Lung (tissue), 12 donors: ENCODE data around the gene RNF220. TPM values are rescaled to one million over a fixed set of nuclear protein-coding genes. Genes with fewer than 3 reads are reported as not detected.
A peak's percentile ranks its signal among the peaks of the same experiment; 100 is the strongest.

Experiments used
- ATAC-seq: fragments of 200-7000 bp; cut with Tn5 transposase; one replicate; pipeline ENCODE4 v1.9.1; 2020; ENCODE audit warnings: moderate number of reproducible peaks; ENCODE audit not compliant: insufficient read depth, low FRiP score
- DNase-seq, 3 donors: peaks; one replicate each; pipeline ENCODE4 v3.0.0-alpha.2; 2013 to 2017
- H3K27ac ChIP-seq, 2 donors: one replicate each; pipeline ENCODE4 v1.5.1; 2013; ENCODE audit warnings: mild to moderate bottlenecking in 2 of 2, moderate library complexity in 2 of 2, control low read depth in 1 of 2, inconsistent platforms in 1 of 2, low read depth in 1 of 2, low read length in 1 of 2
- H3K27me3 ChIP-seq, 3 donors: one replicate each; pipeline ENCODE4 v1.5.1; 2013; ENCODE audit warnings: low read length in 2 of 3; ENCODE audit not compliant: control insufficient read depth in 3 of 3, insufficient read depth in 3 of 3
- H3K36me3 ChIP-seq, 4 donors: one replicate each; pipeline ENCODE4 v1.5.1; 2013; ENCODE audit warnings: low read length in 4 of 4, mild to moderate bottlenecking in 1 of 4, moderate library complexity in 1 of 4; ENCODE audit not compliant: control insufficient read depth in 4 of 4, insufficient read depth in 4 of 4
- H3K4me1 ChIP-seq, 5 donors: one replicate each; pipeline ENCODE4 v1.5.1; 2013; ENCODE audit warnings: low read length in 5 of 5, mild to moderate bottlenecking in 2 of 5, moderate library complexity in 1 of 5; ENCODE audit not compliant: control insufficient read depth in 5 of 5, insufficient read depth in 5 of 5
- H3K4me3 ChIP-seq: one replicate; pipeline ENCODE4 v1.5.1; 2013; ENCODE audit warnings: mild to moderate bottlenecking, control low read depth, moderate library complexity
- H3K9ac ChIP-seq, 2 donors: one replicate each; pipeline ENCODE4 v1.5.1; 2013; ENCODE audit warnings: low read length in 2 of 2, control low read depth in 1 of 2; ENCODE audit not compliant: insufficient read depth in 1 of 2
- H3K9me3 ChIP-seq, 4 donors: one replicate each; pipeline ENCODE4 v1.5.1; 2013; ENCODE audit warnings: low read length in 3 of 4, mild to moderate bottlenecking in 1 of 4, moderate library complexity in 1 of 4; ENCODE audit not compliant: control insufficient read depth in 4 of 4, insufficient read depth in 3 of 4
- WGBS, 2 donors: extraction: QIAGEN DNeasy Blood & Tissue Kit; methylation state at CpG; one replicate each; pipeline ENCODE4 v1.1.7; 2013; 5-methylcytosine and 5-hydroxymethylcytosine counted together
- polyA plus RNA-seq, 2 donors: library from polyadenylated mRNA; stranded (reverse); fragments of 200-250 nt; gene quantifications; one replicate each; pipeline ENCODE4 v1.2.1, GENCODE V29; 2013
- total RNA-seq, 2 donors: library from RNA; depleted of rRNA in 1 of 2; stranded (reverse); fragments of >200 nt in 1 of 2; gene quantifications; one replicate each; pipeline ENCODE4 v1.2.1, GENCODE V29; 2014 to 2021
- TF ChIP-seq, protein P1 (sequence below): IDR thresholded peaks from 2 replicates; pipeline ENCODE4 v1.5.1; 2012; ENCODE audit warnings: mild to moderate bottlenecking; ENCODE audit errors: control extremely low read depth, extremely low read depth
- donor health status: control.
- donor health status: control.
- donor health status: Bipolar disorder and iron deficiency.
- donor health status: healthy.
- donor health status: DM: yes; HTN: yes; CAD: no.

The RNF220 gene
- total and polyA plus RNA-seq, 4 donors: 44.9 to 75.8 (median 69.5) TPM

GRCh38 chr1:44675186-44675585 lies 270.1 kb downstream of the RNF220 start:
- WGBS, 2 donors: 88 to 90% methylated on average over 7 of the region's 7 CpGs
- Histone ChIP-seq H3K4me3 (no peak overlapping the region), H3K4me1 (peaks cover 5 to 21% (median 10%) of the 10 kb centered on the region in 5 donors), H3K27me3 (no peaks in the 10 kb centered on the region), H3K27ac (peak overlapping the region; percentile 80 to 98), H3K9me3 (no peaks in the 10 kb centered on the region), H3K36me3 (peaks cover 0 to 4% (median 0%) of the 10 kb centered on the region in 4 donors), H3K9ac (peak overlapping the region; percentile 29 to 78)
- DNase-seq: no peak
- no peak for ATAC-seq
- TF ChIP-seq, protein P1, sequence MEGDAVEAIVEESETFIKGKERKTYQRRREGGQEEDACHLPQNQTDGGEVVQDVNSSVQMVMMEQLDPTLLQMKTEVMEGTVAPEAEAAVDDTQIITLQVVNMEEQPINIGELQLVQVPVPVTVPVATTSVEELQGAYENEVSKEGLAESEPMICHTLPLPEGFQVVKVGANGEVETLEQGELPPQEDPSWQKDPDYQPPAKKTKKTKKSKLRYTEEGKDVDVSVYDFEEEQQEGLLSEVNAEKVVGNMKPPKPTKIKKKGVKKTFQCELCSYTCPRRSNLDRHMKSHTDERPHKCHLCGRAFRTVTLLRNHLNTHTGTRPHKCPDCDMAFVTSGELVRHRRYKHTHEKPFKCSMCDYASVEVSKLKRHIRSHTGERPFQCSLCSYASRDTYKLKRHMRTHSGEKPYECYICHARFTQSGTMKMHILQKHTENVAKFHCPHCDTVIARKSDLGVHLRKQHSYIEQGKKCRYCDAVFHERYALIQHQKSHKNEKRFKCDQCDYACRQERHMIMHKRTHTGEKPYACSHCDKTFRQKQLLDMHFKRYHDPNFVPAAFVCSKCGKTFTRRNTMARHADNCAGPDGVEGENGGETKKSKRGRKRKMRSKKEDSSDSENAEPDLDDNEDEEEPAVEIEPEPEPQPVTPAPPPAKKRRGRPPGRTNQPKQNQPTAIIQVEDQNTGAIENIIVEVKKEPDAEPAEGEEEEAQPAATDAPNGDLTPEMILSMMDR: no peak

DNA sequence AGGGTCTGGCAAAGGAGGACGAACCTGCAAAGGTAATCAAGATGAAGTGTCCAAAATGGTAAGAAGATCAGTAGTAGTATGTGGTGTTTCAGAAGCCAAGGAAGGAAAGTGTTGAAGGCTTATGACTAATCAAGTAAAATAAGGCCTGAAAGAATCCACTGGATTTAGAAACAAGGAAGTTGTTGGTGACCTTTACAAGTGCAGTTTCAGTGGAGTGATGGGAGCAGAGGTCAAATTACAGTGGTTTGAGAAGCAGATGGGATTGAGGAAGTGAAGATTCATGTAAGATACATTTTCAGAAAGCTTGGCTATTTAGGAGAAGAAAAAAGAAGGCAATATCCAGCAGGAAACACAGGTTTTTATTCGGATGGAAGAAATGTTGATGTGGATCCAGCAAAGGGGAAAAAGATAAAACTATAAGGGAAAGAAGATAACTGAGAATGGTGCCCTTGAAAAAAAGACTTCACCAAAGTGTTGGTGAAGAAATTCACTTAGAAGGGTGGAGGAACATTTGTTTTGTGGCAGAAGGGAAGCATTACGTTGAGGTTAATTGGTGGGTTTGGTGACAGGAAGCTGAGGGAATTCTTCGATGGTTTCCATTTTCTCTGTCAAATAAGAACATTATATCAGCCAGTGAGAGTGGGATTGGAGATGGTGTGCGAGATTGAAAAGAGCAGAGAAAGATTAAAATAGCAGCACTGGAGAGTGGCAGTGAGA lies 271.6 kb downstream of the RNF220 start:
- Histone ChIP-seq H3K9ac (no peak overlapping the region), H3K27ac (peak overlapping the region; percentile 13 to 89), H3K9me3 (no peaks in the 10 kb centered on the region), H3K4me3 (no peak overlapping the region), H3K36me3 (peaks cover 0 to 4% (median 0%) of the 10 kb centered on the region in 4 donors), H3K4me1 (peaks cover 5 to 21% (median 10%) of the 10 kb centered on the region in 5 donors), H3K27me3 (no peaks in the 10 kb centered on the region)
- ATAC-seq (no peak), DNase-seq (no peak)
- TF ChIP-seq, protein P1: no peak
- WGBS, 2 donors: 49 to 58% methylated on average over 5 of the region's 5 CpGs

GRCh38 chr1:44677201-44677766 lies 272.2 kb downstream of the RNF220 start:
- Histone ChIP-seq H3K9ac (no peak overlapping the region), H3K9me3 (no peaks in the 10 kb centered on the region), H3K4me3 (no peak overlapping the region), H3K27ac (peak overlapping the region in 1 of 2 donors; percentile 68), H3K27me3 (no peaks in the 10 kb centered on the region), H3K36me3 (peaks cover 0 to 4% (median 0%) of the 10 kb centered on the region in 4 donors), H3K4me1 (peaks cover 5 to 21% (median 10%) of the 10 kb centered on the region in 5 donors)
- no peak for DNase-seq
- WGBS, 2 donors: 53 to 58% methylated on average over 6 of the region's 6 CpGs
- TF ChIP-seq, protein P1: peak; percentile 16
- no peak for ATAC-seq
